H1 (cell line): ENCODE measurements around the gene PIAS1. TPM values are rescaled to one million over a fixed set of nuclear protein-coding genes. Genes with fewer than 3 reads are reported as not detected.

Experiments
- CTCF ChIA-PET: fragments of 300-600 bp; sonication (Branson Sonifier 250); formaldehyde crosslinking; loops from one replicate; lab custom pipeline; 2021; ENCODE audit not compliant: partially characterized antibody; lab: Charles Lee
- POLR2A ChIA-PET: fragments of 300-600 bp; sonication (Branson Sonifier 250); formaldehyde crosslinking; loops from one replicate; lab custom pipeline; 2021; ENCODE audit warnings: inconsistent platforms; ENCODE audit not compliant: partially characterized antibody; lab: Charles Lee
- DNase-seq, 2 experiments: peaks; one replicate each; pipeline versions ENCODE4 v3.0.0 to v3.0.0-alpha.2; 2010 to 2022; ENCODE audit warnings: low spot score in 2 of 2, low read depth in 1 of 2, mixed read lengths in 1 of 2
- FAIRE-seq: peaks from 2 replicates; lab custom pipeline; 2011; peaks lifted over from hg19 to GRCh38; lab: Jason Lieb, UNC
- H2AFZ ChIP-seq: 2 replicates; pipeline ENCODE4 v1.8.1; 2012; ENCODE audit warnings: low read length, inconsistent platforms
- H2AK5ac ChIP-seq: 2 replicates; pipeline ENCODE4 v1.6.1; 2013; ENCODE audit warnings: low read depth, low read length
- H2BK120ac ChIP-seq: replicated peaks from 2 replicates; pipeline ENCODE3; 2013; ENCODE audit warnings: low read depth, low read length, inconsistent platforms
- H2BK12ac ChIP-seq: 2 replicates; pipeline ENCODE4 v1.6.1; 2013; ENCODE audit warnings: low read depth, low read length
- H2BK15ac ChIP-seq: 2 replicates; pipeline ENCODE4 v1.6.1; 2013; ENCODE audit warnings: low read length
- H2BK20ac ChIP-seq: 2 replicates; pipeline ENCODE4 v1.6.1; 2013; ENCODE audit warnings: low read length
- H2BK5ac ChIP-seq: 2 replicates; pipeline ENCODE4 v1.6.1; 2013; ENCODE audit warnings: low read depth, low read length
- H3K14ac ChIP-seq: 2 replicates; pipeline ENCODE4 v1.6.1; 2013; ENCODE audit warnings: inconsistent platforms; ENCODE audit not compliant: insufficient read length
- H3K18ac ChIP-seq: 2 replicates; pipeline ENCODE4 v1.6.1; 2013; ENCODE audit warnings: low read length; ENCODE audit errors: extremely low read depth
- H3K23ac ChIP-seq: 2 replicates; pipeline ENCODE4 v1.6.1; 2013; ENCODE audit warnings: inconsistent platforms; ENCODE audit not compliant: insufficient read length
- H3K23me2 ChIP-seq: 2 replicates; pipeline ENCODE4 v1.6.1; 2013; ENCODE audit warnings: low read depth, low read length
- H3K27ac ChIP-seq: 2 replicates; pipeline ENCODE4 v1.6.1; 2011; ENCODE audit warnings: low read depth, low read length, inconsistent platforms
- H3K27me3 ChIP-seq, 4 experiments: replicated peaks in 1 of 4; 1 replicate in 1 of 4; 2 replicates in 3 of 4; pipeline versions ENCODE4 v1.6.1 to v1.8.1; 2011 to 2013; ENCODE audit warnings: low read length in 3 of 4, mild to moderate bottlenecking in 3 of 4, inconsistent platforms in 2 of 4, mixed read lengths in 2 of 4, moderate library complexity in 1 of 4; ENCODE audit not compliant: control insufficient read depth in 3 of 4, insufficient read depth in 3 of 4; ENCODE audit errors: extremely low read depth in 1 of 4
- H3K36me3 ChIP-seq, 4 experiments: 2 replicates each; pipeline versions ENCODE4 v1.6.1 to v1.8.1; 2011 to 2013; ENCODE audit warnings: mild to moderate bottlenecking in 4 of 4, low read length in 3 of 4, moderate library complexity in 2 of 4, control low read depth in 1 of 4, inconsistent platforms in 1 of 4; ENCODE audit not compliant: insufficient read depth in 4 of 4, control insufficient read depth in 2 of 4
- H3K4ac ChIP-seq: replicated peaks from 2 replicates; pipeline ENCODE3; 2013; ENCODE audit warnings: low read length, low read depth, mixed read lengths, inconsistent platforms; ENCODE audit not compliant: insufficient read length
- H3K4me1 ChIP-seq, 4 experiments: replicated peaks in 1 of 4; 1 replicate in 1 of 4; 2 replicates in 3 of 4; pipeline versions ENCODE4 v1.6.1 to v1.8.1; 2011 to 2013; ENCODE audit warnings: low read length in 3 of 4, inconsistent platforms in 2 of 4, mixed read lengths in 1 of 4; ENCODE audit not compliant: insufficient read depth in 4 of 4, control insufficient read depth in 3 of 4
- H3K4me2 ChIP-seq, 2 experiments: 2 replicates each; pipeline versions ENCODE4 v1.6.1 to v1.8.1; 2011 to 2013; ENCODE audit warnings: low read depth in 2 of 2, low read length in 2 of 2, control low read depth in 1 of 2, inconsistent platforms in 1 of 2, mild to moderate bottlenecking in 1 of 2; ENCODE audit not compliant: insufficient read depth in 1 of 2
- H3K4me3 ChIP-seq, 4 experiments: fragments of 200-600, 300-600 bp in 1 of 4; sonication (generic), shearing (Covaris generic), sonication (Bioruptor Twin) in 1 of 4; 2 replicates each; pipeline versions ENCODE4 v1.5.1 to v1.8.1; 2011 to 2016; ENCODE audit warnings: low read length in 4 of 4, low read depth in 3 of 4, control low read depth in 2 of 4, inconsistent platforms in 2 of 4, mild to moderate bottlenecking in 2 of 4, mixed read lengths in 1 of 4, moderate library complexity in 1 of 4; ENCODE audit not compliant: insufficient read depth in 2 of 4; ENCODE audit errors: extremely low read depth in 1 of 4
- H3K56ac ChIP-seq: replicated peaks from 2 replicates; pipeline ENCODE3; 2013; ENCODE audit warnings: low read depth, mild to moderate bottlenecking, mixed read lengths, low read length, inconsistent platforms; ENCODE audit not compliant: insufficient read length
- H3K79me1 ChIP-seq: 2 replicates; pipeline ENCODE4 v1.6.1; 2013; ENCODE audit warnings: low read depth, low read length, control low read depth
- H3K79me2 ChIP-seq, 2 experiments: 2 replicates each; pipeline versions ENCODE4 v1.6.1 to v1.8.1; 2012 to 2013; ENCODE audit warnings: low read length in 2 of 2, mild to moderate bottlenecking in 2 of 2, inconsistent platforms in 1 of 2; ENCODE audit not compliant: insufficient read depth in 2 of 2, control insufficient read depth in 1 of 2
- H3K9ac ChIP-seq, 4 experiments: replicated peaks in 1 of 4; 1 replicate in 1 of 4; 2 replicates in 3 of 4; pipeline versions ENCODE4 v1.6.1 to v1.8.1; 2011 to 2013; ENCODE audit warnings: low read depth in 3 of 4, low read length in 3 of 4, control low read depth in 2 of 4, mild to moderate bottlenecking in 2 of 4, moderate library complexity in 2 of 4, inconsistent platforms in 1 of 4; ENCODE audit errors: extremely low read depth in 1 of 4
- H3K9me3 ChIP-seq, 2 experiments: 2 replicates each; pipeline versions ENCODE4 v1.6.1 to v1.8.1; 2012 to 2013; ENCODE audit warnings: mild to moderate bottlenecking in 2 of 2, moderate library complexity in 2 of 2, control low read depth in 1 of 2, inconsistent platforms in 1 of 2, low read depth in 1 of 2, low read length in 1 of 2, mixed read lengths in 1 of 2; ENCODE audit not compliant: insufficient read depth in 2 of 2
- H4K20me1 ChIP-seq, 2 experiments: replicated peaks in 1 of 2; 2 replicates each; pipeline versions ENCODE3 to v1.8.1; 2011 to 2013; ENCODE audit warnings: inconsistent platforms in 2 of 2, low read length in 2 of 2, mild to moderate bottlenecking in 1 of 2; ENCODE audit not compliant: insufficient read depth in 2 of 2, control insufficient read depth in 1 of 2
- H4K5ac ChIP-seq: 2 replicates; pipeline ENCODE4 v1.6.1; 2013; ENCODE audit warnings: low read length, low read depth, mixed read lengths, inconsistent platforms; ENCODE audit not compliant: insufficient read length
- H4K8ac ChIP-seq: 2 replicates; pipeline ENCODE4 v1.8.0; 2013; ENCODE audit warnings: mild to moderate bottlenecking, moderate library complexity, low read length, inconsistent platforms; ENCODE audit not compliant: insufficient read depth; ENCODE audit errors: extremely low read depth
- H4K91ac ChIP-seq: replicated peaks from 2 replicates; pipeline ENCODE3; 2013; ENCODE audit warnings: low read length, mixed read lengths, inconsistent platforms; ENCODE audit not compliant: insufficient read length
- POLR2A ChIP-seq, 2 experiments: IDR thresholded peaks; 1 replicate in 1 of 2; 2 replicates in 1 of 2; pipeline ENCODE4 v1.6.1; 2011; ENCODE audit warnings: low read depth in 2 of 2, low read length in 2 of 2, mild to moderate bottlenecking in 2 of 2; ENCODE audit errors: control extremely low read depth in 1 of 2
- TEAD4 ChIP-seq: IDR thresholded peaks from 2 replicates; pipeline ENCODE4 v1.6.1; 2012; ENCODE audit warnings: low read depth, low read length, inconsistent platforms, mixed read lengths
- WGBS, 2 experiments: shearing (Covaris generic) in 1 of 2; methylation state at CpG; one replicate each; pipeline versions ENCODE4 v1.1.6 to v1.1.7; 2013 to 2015; ENCODE audit warnings: low lambda C conversion rate in 2 of 2, mixed read lengths in 2 of 2, inconsistent platforms in 1 of 2, low coverage in 1 of 2, missing lambda C conversion rate in 1 of 2; ENCODE audit not compliant: insufficient replicate concordance in 2 of 2, insufficient coverage in 1 of 2, insufficient read length in 1 of 2; ENCODE audit errors: extremely low coverage in 1 of 2, missing lambda C conversion rate in 1 of 2; 5-methylcytosine and 5-hydroxymethylcytosine counted together
- polyA plus RNA-seq, 7 experiments: library from polyadenylated mRNA; depleted of rRNA in 3 of 7; stranded (reverse) in 5 of 7; unstranded in 2 of 7; fragments of >200 nt in 5 of 7; fragments of 200-250 nt in 2 of 7; gene quantifications; 1 replicate in 5 of 7; 2 replicates in 1 of 7; 4 replicates in 1 of 7; pipeline versions ENCODE4 v1.2.1 to v1.2.3, GENCODE V29; 2011 to 2013; ENCODE audit warnings: missing spikeins in 2 of 7, mixed read lengths in 2 of 7
- total RNA-seq: library from RNA; stranded (reverse); fragmentation: NEBNext Ultra II Directional; extraction: Animal tissue kit (Norgen Biotek cat#: 25700); gene quantifications from 2 replicates; pipeline ENCODE4 v1.2.1, GENCODE V29; 2021

The PIAS1 gene
- total and polyA plus RNA-seq, 2 of the 8 experiments (the other 6 are each of a cell fraction or from before 2014, with no cell fraction given), result 30.8 to 34.5 TPM

- DNase-seq, result no peak
- peaks cover 0 to 21% of the 10 kb centered on the region in 2 experiments; a peak in 2 of 4 replicates for H3K79me2 ChIP-seq
Measured at GRCh38 chr15:68106656-68107055, 52.5 kb downstream of the PIAS1 start.

More at GRCh38 chr15:68106656-68107055, 52.5 kb downstream of the PIAS1 start:
- Histone ChIP-seq H3K27ac (no peak overlapping the region), H3K23me2 (no peaks in the 10 kb centered on the region), H3K4me2 (no peak overlapping the region), H2BK20ac (no peak overlapping the region), H3K18ac (no peak overlapping the region), H3K9me3 (peaks cover 4 to 6% of the 10 kb centered on the region in 2 experiments; a peak in 2 of 4 replicates), H3K9ac (no peak overlapping the region), H2BK5ac (no peak overlapping the region), H3K4ac (no peak overlapping the region), H4K91ac (no peak overlapping the region), H4K8ac (no peak overlapping the region), H3K14ac (no peak overlapping the region), H3K23ac (no peak overlapping the region), H4K5ac (no peak overlapping the region), H3K36me3 (peaks cover 0 to 11% (median 4%) of the 10 kb centered on the region in 4 experiments; a peak in 4 of 8 replicates), H3K27me3 (no peaks in the 10 kb centered on the region), H2BK15ac (no peak overlapping the region), H2BK12ac (no peak overlapping the region), H2AFZ (no peak overlapping the region), H2AK5ac (no peak overlapping the region), H3K4me1 (no peaks in the 10 kb centered on the region), H3K4me3 (no peak overlapping the region), H3K56ac (no peak overlapping the region), H2BK120ac (no peak overlapping the region), H4K20me1 (peaks cover 0 to 2% of the 10 kb centered on the region in 2 experiments), H3K79me1 (no peaks in the 10 kb centered on the region; the same call in 1 of the 2 replicates)
- POLR2A ChIA-PET, result no interaction called here
- CTCF ChIA-PET, result no interaction called here
- FAIRE-seq, result no peak
- WGBS, 2 experiments, result 70% methylated on average over 4 of the region's 4 CpGs; no CpG with 5 or more reads in 1 of the 2 experiments
- peak; percentile 22; the same call in 1 of the 2 replicates for TF ChIP-seq TEAD4
- no peak for TF ChIP-seq POLR2A (IDR thresholded peaks at IDR 0.05; ENCODE audit: control extremely low read depth in 1 of 2, low read depth in 2 of 2, low read length in 2 of 2)
